ENCODE measurements around the gene OXA1L.

OXA1L gene

GRCh38 chr14:22767323-22767589, 768 bp downstream of the OXA1L start:
- in situ Hi-C loops (cut with HindIII; ENCODE audit: low sequenced_read_pairs) = no loop called here
- H3K4me3 ChIP-seq (ENCODE audit: low read depth, low read length) = peak overlapping the region; percentile 95
- no peak for DNase-seq (ENCODE audit: low read depth, low spot score)
- TF ChIP-seq CTCF (IDR thresholded peaks at IDR 0.05; ENCODE audit: low read depth, low read length) = no peak

GRCh38 chr14:22768947-22769346, 2.5 kb downstream of the OXA1L start:
- no peak overlapping the region for H3K4me3 ChIP-seq (ENCODE audit: low read depth, low read length)
- no peak for DNase-seq (ENCODE audit: low read depth, low spot score)
- TF ChIP-seq CTCF (IDR thresholded peaks at IDR 0.05; ENCODE audit: low read depth, low read length) = no peak
- in situ Hi-C loops (cut with HindIII; ENCODE audit: low sequenced_read_pairs) = no loop called here

- no peak overlapping the region for H3K4me3 ChIP-seq (ENCODE audit: low read depth, low read length)
- no peak for TF ChIP-seq CTCF (IDR thresholded peaks at IDR 0.05; ENCODE audit: low read depth, low read length)
- DNase-seq (ENCODE audit: low read depth, low spot score) = no peak
- in situ Hi-C loops (cut with HindIII; ENCODE audit: low sequenced_read_pairs) = no loop called here
Measured at GRCh38 chr14:22769369-22769768, 2.9 kb downstream of the OXA1L start.

GRCh38 chr14:22770481-22771187, 4.1 kb downstream of the OXA1L start:
- no peak for TF ChIP-seq CTCF (IDR thresholded peaks at IDR 0.05; ENCODE audit: low read depth, low read length)
- in situ Hi-C loops (cut with HindIII; ENCODE audit: low sequenced_read_pairs) = no loop called here
- DNase-seq (ENCODE audit: low read depth, low spot score) = no peak
- H3K4me3 ChIP-seq (ENCODE audit: low read depth, low read length) = no peak overlapping the region

GRCh38 chr14:22772725-22773124, 6.2 kb downstream of the OXA1L start:
- no peak for DNase-seq (ENCODE audit: low read depth, low spot score)
- TF ChIP-seq CTCF (IDR thresholded peaks at IDR 0.05; ENCODE audit: low read depth, low read length) = no peak
- no peak overlapping the region for H3K4me3 ChIP-seq (ENCODE audit: low read depth, low read length)
- in situ Hi-C loops (cut with HindIII; ENCODE audit: low sequenced_read_pairs) = no loop called here

GRCh38 chr14:22773162-22774010, 6.9 kb downstream of the OXA1L start:
- in situ Hi-C loops (cut with HindIII; ENCODE audit: low sequenced_read_pairs) = no loop called here

More at GRCh38 chr14:22773162-22774010, 6.9 kb downstream of the OXA1L start:
- DNase-seq (ENCODE audit: low read depth, low spot score) = no peak
- H3K4me3 ChIP-seq (ENCODE audit: low read depth, low read length) = no peak overlapping the region
- no peak for TF ChIP-seq CTCF (IDR thresholded peaks at IDR 0.05; ENCODE audit: low read depth, low read length)

Data from astrocyte of the spinal cord (primary cell).